Peyer's patch (tissue), 4 donors: ENCODE measurements around the gene RIC8B.

ENCODE experiments used
- CTCF ChIP-seq, 6 experiments: fragments of 450-650 bp in 4 of 6; fragments of 200-600 bp in 2 of 6; sonication (generic) in 1 of 6; IDR thresholded peaks; one replicate each; pipeline ENCODE4 v1.5.1; 2017 to 2019; ENCODE audit warnings: antibody characterized with exemption in 6 of 6, mild to moderate bottlenecking in 3 of 6, moderate library complexity in 1 of 6
- POLR2A ChIP-seq, 2 donors: fragments of 450-650 bp; IDR thresholded peaks; one replicate each; pipeline ENCODE4 v1.5.1; 2017; ENCODE audit warnings: antibody characterized with exemption in 2 of 2, mild to moderate bottlenecking in 2 of 2, moderate library complexity in 2 of 2

GRCh38 chr12:106889950-106890626, 115.6 kb downstream of the RIC8B start:
- TF ChIP-seq CTCF (IDR thresholded peaks at IDR 0.05) = no peak
- TF ChIP-seq POLR2A (IDR thresholded peaks at IDR 0.05) = no peak
